HL-60/S4 treated with phorbol 12-myristate 13-acetate at 8.2 ng/mL for 4 days and 3 days (cell line): ENCODE results near the gene PITPNM3.

ENCODE experiments used
- in situ Hi-C: fragments of 300-500 bp; cut with MboI; formaldehyde crosslinking; loops from 2 replicates; pipeline ENCODE4 v1.15.0; 2022; ENCODE audit warnings: low sequenced_read_pairs

The PITPNM3 gene

DNA sequence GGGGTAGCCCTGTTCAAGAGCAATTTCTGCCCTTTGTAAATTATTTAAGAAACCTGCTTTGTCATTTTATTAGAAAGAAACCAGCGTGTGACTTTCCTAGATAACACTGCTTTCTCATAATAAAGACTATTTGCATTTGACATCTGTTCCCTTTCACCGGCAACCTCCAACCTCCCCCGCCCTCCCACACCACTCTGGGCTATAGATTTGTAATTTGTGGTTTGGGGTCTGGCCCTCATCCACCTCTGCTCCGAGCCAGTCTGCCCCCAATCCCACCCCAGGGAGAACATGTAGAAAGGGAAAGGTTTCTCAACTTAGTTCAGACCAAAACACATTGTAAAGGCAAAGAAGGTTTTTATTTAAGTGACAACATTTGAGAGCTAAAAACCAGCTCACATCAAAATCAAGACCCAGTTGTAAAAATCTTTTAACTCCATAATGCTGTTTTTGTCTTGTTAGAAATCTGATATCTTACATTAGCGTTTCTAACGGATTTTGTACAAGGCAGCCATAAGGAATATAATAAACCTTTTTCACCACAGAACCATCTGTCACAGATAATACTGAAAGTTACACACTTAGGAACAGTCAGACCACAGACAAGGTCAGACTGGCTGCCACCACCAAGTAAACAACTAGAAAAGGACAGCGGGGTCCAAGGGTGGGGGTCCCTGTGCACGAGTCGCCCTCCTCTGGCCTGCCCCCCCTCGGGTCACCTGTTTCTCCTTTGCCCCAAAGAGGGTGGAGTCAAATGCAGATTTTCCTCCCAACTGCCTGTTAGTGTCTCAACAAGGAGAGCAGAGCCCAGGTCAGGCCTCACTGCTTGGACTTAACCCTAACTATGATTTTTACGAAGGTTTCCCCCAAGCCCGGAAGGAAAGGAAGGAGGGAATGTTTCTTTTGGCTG is 105.2 kb downstream of the PITPNM3 start:
- in situ Hi-C loops = no loop called here

DNA sequence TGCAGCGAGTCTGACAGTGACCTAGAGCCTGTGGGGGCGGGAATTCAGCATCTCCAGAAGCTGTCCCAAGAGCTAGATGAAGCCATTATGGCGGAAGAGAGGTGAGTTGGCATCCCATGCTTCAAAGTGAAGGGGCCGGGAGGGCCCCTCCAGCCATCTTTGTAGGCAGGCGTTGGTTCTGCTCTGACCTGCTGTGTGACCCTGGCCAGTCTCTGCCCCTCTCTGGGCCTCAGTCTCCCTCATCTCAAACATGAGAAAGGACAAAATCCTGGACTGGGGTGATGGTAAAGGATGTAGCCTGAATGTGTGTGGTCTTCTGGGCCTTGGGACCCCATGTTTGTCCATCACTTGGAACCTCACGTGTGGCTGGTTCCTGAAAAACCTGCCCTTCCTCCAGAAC is 107.0 kb downstream of the PITPNM3 start:
- in situ Hi-C loops = loop anchor here (25.0 kb wide), 1 partner anchor 862 kb away; the partner anchor contains the start of gene NLRP1

- in situ Hi-C loops = loop anchor here (25.0 kb wide), 1 partner anchor 861 kb away; the partner anchor contains the start of gene NLRP1
Observed at GRCh38 chr17:6448473-6448872, 107.9 kb downstream of the PITPNM3 start.

- in situ Hi-C loops = loop anchor here (25.0 kb wide), 1 partner anchor 859 kb away; the partner anchor contains the start of gene NLRP1
Observed at GRCh38 chr17:6446516-6447100, 109.7 kb downstream of the PITPNM3 start.

DNA sequence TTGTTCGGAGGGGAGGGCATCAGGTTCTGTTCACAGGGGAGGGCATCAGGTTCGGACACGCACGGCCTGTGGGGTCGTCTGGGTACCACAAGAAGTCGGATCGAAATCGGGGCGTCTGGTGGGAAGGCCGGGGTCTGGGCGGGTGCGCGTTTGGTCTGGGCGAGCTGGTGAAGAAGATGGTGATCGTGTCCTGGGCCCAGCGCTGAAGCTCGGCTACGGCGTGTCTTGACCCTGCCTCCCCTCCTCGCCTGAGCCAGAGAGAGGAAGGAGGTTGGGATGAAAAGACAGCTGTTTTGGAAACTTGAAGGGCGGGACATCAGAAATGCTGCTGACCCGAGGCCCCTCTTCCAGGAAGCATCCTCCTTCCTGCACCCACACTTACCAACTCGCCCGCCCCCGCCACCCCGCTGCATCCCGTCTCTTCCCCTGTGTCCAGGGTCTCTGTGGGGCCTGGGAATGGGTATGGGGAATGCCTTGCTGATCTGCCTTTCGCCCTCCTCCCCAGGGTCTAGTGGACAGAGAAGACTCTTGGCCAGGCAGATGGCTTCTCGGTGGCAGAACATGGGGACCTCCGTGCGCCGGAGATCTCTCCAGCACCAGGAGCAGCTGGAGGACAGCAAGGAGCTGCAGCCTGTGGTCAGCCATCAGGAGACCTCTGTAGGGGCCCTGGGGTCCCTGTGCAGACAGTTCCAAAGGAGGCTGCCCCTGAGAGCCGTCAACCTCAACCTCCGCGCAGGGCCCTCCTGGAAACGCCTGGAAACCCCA is 111.6 kb downstream of the PITPNM3 start:
- in situ Hi-C loops = loop anchor here (25.0 kb wide), 1 partner anchor 857 kb away; the partner anchor contains the start of gene NLRP1

- in situ Hi-C loops = loop anchor here (25.0 kb wide), 1 partner anchor 857 kb away; the partner anchor contains the start of gene NLRP1
Observed at GRCh38 chr17:6443692-6444570, 112.4 kb downstream of the PITPNM3 start, which contains the start of gene PIMREG. Gene PIMREG, plus strand, starts transcription at chr17:6444455. Its CDS starts 656 bp downstream, at chr17:6445111.

DNA sequence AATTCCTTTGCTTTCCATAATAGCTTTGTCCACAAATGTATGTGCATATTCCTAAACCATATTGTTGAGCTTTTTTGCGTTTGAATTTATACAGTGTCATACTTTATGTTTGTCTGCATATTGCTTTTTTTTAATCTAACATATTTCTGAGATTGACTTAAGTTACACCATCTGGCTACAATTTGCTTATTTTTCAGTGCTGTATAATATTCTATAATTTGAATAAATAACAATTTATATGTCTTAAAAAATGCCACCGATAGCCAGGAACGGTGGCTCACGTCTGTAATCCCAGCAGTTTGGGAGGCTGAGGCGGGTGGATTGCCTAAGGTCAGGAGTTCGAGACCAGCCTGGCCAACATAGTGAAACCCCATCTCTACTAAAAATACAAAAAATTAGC is 113.6 kb downstream of the PITPNM3 start:
- in situ Hi-C loops = loop anchor here (25.0 kb wide), 1 partner anchor 855 kb away; the partner anchor contains the start of gene NLRP1

GRCh38 chr17:6439951-6440350 is 116.4 kb downstream of the PITPNM3 start:
- in situ Hi-C loops = loop anchor here (25.0 kb wide), 1 partner anchor 853 kb away; the partner anchor contains the start of gene NLRP1

DNA sequence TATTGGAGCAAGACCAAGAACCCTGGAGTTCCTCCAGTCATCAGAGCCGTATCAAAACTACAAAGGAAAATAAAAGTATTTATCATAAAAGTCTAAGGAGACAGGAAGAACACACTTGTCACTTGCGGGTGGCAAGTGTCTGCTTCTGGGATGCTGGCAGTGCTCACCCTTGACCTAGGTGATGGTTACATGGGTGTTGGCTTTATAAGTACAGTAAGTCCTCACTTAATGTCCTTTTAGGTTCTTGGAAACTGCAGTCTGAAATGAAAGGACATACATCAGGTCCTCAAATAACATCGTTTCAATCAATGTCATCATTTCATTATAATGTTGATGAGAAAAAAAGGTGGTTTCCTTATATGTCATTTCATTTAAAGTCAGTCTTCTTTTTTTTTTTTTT is 118.4 kb downstream of the PITPNM3 start:
- in situ Hi-C loops = loop anchor here (25.0 kb wide), 1 partner anchor 851 kb away; the partner anchor contains the start of gene NLRP1

DNA sequence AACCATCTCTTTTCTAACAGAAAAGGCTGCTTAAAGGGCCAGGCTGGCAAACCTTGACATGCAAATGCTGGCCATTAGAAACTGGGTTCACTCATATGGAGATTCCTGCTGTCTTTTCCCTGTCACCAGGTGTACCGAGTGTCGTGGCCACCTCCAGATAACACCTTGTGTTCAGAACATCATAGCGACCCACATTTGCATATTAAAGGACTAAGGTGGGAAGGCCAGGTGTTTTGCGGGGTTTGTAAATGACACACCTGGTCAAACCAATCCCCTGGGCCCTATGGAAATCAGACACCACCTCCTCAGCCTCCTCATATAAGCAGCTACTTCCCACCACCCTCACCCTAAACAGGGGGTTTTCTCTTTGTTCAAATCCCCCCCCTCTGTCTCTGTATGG is 118.9 kb downstream of the PITPNM3 start:
- in situ Hi-C loops = loop anchor here (25.0 kb wide), 1 partner anchor 850 kb away; the partner anchor contains the start of gene NLRP1

- in situ Hi-C loops = loop anchor here (25.0 kb wide), 1 partner anchor 849 kb away; the partner anchor contains the start of gene NLRP1
Observed at GRCh38 chr17:6435968-6436367, 120.4 kb downstream of the PITPNM3 start.

DNA sequence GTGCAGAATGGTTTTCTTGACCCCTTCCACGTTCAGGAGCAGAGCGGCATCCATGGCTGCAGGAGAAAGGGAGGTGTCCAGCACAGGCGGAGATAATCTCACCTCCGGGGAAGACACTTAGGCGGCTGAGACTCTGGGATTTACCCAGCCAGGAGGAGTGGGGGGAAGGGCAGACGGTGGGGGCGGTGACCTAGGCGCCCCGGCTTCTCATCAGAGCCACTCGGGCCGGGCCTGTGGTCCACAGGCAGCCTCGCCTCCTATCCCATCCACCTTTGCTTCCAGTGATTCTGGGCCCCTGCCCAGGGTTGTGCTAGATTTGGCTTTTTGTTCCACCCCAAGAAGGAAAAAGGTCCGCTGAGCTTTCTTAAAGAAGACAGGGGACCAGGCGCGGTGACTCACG is 121.3 kb downstream of the PITPNM3 start, which contains the start of gene AIPL1:
TSS of gene AIPL1 (minus strand) at position 71 of the 400 bp plus-strand sequence. CDS start at position 54, 17 bp downstream.
- in situ Hi-C loops = loop anchor here (25.0 kb wide), 1 partner anchor 848 kb away; the partner anchor contains the start of gene NLRP1

GRCh38 chr17:6430769-6431168 is 125.6 kb downstream of the PITPNM3 start:
- in situ Hi-C loops = loop anchor here (25.0 kb wide), 1 partner anchor 843 kb away; the partner anchor contains the start of gene NLRP1

GRCh38 chr17:6429266-6429665 is 127.1 kb downstream of the PITPNM3 start:
- in situ Hi-C loops = loop anchor here (25.0 kb wide), 1 partner anchor 842 kb away; the partner anchor contains the start of gene NLRP1

DNA sequence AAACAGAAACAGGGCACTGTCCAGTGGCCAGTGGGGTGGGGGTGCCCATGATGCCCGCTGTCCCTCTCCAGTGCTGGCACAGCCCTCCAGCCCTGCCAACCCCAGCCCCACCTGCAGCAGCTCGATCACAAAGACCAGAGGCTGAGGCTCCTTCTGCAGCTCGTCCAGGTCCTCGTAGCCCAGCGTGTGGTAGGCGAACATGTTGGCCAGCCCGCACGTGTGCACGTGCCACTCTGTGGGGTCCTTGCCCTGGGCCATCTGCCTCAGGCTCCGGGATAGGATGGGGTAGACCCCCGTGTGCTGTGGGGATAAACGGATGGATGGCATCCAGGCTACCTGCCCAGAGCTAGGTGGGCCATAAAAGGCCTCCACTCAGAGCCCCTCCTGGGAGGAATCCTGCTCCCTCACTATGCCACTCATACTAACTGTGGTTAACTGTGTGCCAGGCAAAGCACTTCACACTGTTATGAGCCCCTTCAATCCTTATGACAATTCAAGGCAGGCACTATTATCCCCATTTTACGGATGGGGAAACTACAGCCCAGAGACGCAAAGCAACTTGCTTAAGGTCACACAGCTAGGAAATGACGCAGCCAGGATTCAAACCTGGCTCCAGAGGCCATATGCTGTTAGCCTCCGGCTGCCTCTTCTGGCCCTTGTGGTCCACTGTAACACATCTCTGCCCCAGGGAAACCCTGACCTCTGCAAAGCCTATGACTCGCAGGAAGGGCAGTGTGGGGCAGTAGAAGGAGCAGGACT is 128.0 kb downstream of the PITPNM3 start:
- in situ Hi-C loops = loop anchor here (25.0 kb wide), 1 partner anchor 841 kb away; the partner anchor contains the start of gene NLRP1

DNA sequence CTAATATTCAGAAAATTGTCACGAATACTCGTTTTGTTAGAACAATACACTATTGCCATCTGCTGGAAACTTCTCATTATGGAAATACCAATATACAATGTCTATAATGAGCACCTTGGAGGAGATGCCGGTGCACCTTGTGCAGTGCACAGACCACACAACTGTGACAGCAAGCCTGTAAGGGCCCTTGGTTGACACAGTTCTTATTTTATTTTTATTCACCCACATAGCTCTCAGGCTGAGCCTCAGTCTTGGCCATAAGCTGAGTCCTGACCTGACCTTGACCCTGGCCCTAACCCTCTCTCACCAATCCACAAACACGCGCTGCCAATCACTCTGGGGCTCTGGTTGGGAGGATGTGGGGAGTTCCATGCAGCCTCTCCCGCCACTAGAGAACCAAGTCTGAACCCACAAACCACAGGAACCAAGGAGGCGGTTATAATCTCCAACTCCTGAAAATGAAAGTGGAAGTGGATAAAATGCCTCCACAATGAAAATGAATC is 129.0 kb downstream of the PITPNM3 start:
- in situ Hi-C loops = loop anchor here (25.0 kb wide), 1 partner anchor 840 kb away; the partner anchor contains the start of gene NLRP1

DNA sequence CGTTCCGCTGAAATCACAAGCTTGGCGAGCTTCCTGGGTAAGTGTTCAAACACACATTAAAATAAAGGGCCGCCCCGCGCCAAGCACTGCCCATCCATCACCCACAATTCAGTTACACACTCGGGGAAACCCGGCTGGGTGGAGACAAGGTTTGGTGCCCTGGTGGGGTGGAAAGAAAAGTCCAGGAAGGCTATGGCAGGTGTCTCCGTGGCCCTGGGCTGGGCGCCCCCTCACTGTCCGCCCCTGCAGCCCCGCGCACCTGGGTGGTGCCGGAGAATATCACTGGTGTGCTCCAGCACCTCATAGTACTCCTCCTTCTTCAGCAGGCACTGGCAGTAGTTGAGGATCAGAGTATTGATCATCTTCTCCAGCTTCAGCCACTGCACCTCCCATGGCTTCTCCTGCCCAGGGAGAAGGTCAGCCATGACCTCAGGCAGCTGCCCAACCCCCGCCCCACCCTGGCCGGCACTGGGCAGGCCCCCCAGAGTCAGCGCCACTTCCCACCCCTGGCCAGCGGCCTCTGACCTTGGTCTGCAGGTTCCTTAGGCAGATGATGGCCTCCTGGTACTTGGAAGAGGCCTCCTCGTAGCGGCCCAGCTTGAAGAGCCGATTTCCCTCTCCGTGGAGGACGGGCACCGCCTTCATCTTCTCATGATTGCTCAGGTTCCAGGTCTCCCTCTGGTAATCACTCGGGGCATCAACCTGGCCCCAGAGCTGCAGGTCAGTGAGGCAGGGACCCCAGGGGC is 129.8 kb downstream of the PITPNM3 start:
- in situ Hi-C loops = loop anchor here (25.0 kb wide), 1 partner anchor 839 kb away; the partner anchor contains the start of gene NLRP1
